Choroid plexus epithelial cell (primary cell): ENCODE results near the gene ITPK1.

ENCODE experiments used
- DNase-seq: peaks from one replicate; pipeline ENCODE4 v3.0.0-alpha.2; 2010; ENCODE audit warnings: low read depth
- H3K4me3 ChIP-seq: 2 replicates; pipeline ENCODE4 v1.5.1; 2011; ENCODE audit warnings: low read depth, mild to moderate bottlenecking, control low read depth, low read length, moderate library complexity
- TF ChIP-seq, protein P1 (sequence below): conservative IDR thresholded peaks from 2 replicates; pipeline ENCODE4 v1.5.1; 2011; ENCODE audit warnings: low read depth, mild to moderate bottlenecking, control low read depth, inconsistent platforms, low read length, moderate library complexity

Gene ITPK1

DNA sequence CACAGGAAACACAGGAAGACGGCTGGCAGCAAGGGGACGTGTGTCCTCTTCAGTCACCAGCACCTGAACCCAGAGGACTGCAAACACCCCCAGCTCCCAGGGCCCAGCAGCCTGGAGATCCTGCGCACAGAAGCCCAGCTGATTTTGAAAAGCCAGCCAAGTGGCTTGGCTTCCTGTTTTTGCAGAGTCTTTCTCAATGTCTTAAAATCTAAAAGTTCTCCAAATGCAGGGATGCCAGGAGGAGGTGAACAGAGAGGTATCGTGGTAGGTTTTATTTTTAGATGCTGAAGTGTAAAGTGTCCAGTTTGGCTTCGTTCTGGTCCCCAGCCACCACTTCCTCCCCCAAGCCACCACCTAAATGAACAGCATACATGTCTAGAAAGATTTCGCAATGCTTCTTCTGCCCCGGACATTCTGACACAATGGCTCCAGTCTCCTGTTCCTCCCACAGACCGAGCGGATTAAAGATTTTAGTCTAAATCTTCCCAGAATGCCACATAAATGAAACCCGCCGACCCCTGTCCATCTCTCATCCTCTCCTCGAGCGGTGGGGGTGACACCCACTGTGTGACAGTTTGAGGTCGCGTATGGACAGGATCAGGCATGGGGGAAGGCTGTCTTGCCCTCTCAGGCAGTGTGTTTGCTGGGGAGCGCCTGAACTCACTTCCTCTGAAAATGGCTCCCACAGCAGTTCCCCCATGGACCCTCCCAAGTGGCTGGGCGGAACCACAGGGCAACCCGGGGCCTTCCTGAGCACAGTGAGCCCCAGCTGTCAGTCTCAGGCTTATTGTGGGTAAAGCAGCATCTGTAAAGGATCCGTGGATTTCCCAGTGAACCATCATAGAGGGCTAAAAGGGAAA lies 41.6 kb downstream of the ITPK1 start:
- peak; percentile 48 for DNase-seq
- TF ChIP-seq, protein P1, sequence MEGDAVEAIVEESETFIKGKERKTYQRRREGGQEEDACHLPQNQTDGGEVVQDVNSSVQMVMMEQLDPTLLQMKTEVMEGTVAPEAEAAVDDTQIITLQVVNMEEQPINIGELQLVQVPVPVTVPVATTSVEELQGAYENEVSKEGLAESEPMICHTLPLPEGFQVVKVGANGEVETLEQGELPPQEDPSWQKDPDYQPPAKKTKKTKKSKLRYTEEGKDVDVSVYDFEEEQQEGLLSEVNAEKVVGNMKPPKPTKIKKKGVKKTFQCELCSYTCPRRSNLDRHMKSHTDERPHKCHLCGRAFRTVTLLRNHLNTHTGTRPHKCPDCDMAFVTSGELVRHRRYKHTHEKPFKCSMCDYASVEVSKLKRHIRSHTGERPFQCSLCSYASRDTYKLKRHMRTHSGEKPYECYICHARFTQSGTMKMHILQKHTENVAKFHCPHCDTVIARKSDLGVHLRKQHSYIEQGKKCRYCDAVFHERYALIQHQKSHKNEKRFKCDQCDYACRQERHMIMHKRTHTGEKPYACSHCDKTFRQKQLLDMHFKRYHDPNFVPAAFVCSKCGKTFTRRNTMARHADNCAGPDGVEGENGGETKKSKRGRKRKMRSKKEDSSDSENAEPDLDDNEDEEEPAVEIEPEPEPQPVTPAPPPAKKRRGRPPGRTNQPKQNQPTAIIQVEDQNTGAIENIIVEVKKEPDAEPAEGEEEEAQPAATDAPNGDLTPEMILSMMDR: no peak
- no peak overlapping the region for H3K4me3 ChIP-seq

DNA sequence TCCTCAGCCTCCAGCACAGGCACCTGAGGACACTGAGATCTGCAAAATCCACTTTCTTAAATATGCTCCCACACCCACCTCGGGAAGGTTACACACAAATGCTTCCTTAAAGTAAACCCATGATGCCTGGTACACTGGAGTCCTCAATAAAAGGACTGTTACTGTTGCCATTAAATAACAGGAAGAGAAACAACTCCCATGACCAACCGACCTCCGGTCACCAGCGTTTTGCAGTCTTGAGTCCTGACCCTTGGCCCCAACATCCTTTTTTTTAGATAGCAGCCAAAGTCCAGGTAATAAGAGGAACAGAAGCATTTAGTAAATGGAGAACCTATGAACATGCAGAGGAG lies 42.4 kb downstream of the ITPK1 start:
- TF ChIP-seq, protein P1: no peak
- H3K4me3 ChIP-seq: no peak overlapping the region
- DNase-seq: no peak

DNA sequence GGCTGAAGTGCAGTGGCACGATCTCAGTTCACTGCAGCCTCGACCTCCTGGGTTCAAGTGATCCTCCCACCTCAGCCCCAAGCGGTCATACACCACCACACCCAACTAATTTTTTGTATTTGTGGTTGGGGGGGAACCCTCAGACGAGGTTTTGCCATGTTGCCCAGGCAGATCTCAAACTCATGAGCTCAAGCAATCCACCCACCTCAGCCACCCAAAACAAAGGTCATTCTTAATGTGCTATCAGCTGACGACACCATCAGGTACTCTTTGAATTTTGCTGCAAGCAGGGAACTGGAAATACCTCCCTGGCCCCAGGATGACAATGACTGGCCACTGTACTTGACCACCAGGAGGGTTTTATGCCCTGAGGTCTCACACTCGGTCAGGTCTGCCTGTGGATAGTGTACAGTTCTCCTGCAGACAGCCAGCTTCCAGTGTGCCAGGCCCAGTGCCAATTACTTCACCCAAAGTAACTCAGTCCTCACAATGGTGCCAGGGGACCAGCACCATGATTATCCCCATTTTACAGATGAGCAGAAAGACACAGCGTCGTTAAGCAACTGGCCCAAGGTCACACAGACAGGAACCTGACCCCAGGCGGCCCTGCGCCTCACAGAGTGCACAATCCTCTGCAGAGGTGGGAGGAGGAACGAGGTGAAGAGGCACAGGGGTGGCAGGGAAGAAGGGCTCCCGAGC lies 42.9 kb downstream of the ITPK1 start:
- DNase-seq: no peak
- TF ChIP-seq, protein P1: no peak
- H3K4me3 ChIP-seq: no peak overlapping the region

DNA sequence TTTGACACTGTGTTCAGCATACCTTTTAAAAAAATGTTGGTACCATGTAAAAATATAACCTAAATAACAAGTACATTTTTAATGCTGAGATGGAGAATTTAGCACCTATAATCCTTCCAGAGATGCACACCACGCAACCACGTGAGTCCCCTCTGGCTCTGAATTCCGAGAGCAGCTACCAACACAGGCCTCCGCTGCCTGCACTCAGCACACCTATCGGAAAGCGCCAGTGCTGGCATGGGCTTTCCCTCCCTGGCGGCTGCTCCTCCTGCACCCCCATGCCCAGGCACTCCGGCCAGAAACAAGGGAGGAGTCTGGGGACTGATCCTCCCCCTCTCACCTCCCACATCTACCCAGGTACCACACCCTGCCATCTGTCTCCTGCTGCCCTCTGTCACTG lies 47.0 kb downstream of the ITPK1 start:
- no peak overlapping the region for H3K4me3 ChIP-seq
- TF ChIP-seq, protein P1: no peak
- DNase-seq: no peak

DNA sequence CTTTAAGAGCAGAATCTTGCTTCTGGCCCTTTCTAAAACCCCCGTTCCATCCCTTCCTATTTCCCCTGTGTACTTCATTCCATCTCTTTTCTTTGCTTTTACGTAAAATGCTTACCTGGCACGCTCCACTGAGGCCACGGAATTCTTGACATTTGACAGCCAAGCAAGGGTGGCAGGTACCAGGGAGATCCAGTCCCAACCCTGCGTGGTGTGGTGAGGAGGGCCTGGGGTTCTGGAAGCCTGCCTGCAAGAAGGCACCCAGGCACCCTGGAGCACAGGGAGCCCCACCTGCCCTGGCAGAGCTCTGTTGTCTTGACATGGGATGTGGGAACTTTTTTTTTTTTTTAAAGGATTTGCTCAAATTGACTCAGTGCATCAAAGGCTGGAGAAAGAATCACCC lies 48.6 kb downstream of the ITPK1 start:
- TF ChIP-seq, protein P1: no peak
- DNase-seq: no peak
- no peak overlapping the region for H3K4me3 ChIP-seq

DNA sequence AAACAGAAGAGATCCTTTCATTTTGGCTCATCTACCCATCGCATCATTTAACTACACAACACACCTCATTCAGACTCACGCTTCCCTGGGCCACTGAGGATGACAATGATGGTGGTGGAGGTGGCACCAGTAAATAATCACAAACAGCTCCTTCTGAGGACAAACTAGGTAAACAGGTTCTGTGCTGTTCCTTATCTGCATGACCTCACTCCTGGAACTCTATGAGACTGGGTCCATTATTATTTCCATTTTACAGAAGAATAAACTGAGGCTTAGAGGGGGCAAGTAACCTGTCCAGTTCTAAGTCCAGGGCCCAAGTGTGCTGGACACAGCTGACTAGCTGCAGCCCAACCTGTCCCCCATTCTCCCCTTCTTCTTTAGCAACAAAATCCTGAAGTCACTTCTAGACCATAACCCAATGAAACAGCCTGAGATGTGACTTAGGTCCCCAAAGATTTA lies 50.4 kb downstream of the ITPK1 start:
- no peak overlapping the region for H3K4me3 ChIP-seq
- DNase-seq: no peak
- TF ChIP-seq, protein P1: no peak
